OCI-LY1 (cell line): ENCODE measurements around the gene CLEC1A.
A peak's percentile ranks its signal among the peaks of the same experiment; 100 is the strongest.

Source experiments
- H2AFZ ChIP-seq: fragments of 200-600 bp; sonication (generic), shearing (Covaris generic); 2 replicates; pipeline ENCODE4 v1.6.0; 2014; ENCODE audit warnings: antibody characterized with exemption, mild to moderate bottlenecking, low read length
- H3F3A ChIP-seq: fragments of 200-600 bp; sonication (generic), shearing (Covaris generic); 2 replicates; pipeline ENCODE4 v1.6.0; 2014; ENCODE audit warnings: mild to moderate bottlenecking, antibody characterized with exemption, low read length, moderate library complexity; ENCODE audit not compliant: insufficient read depth
- H3K27ac ChIP-seq: fragments of 200-600 bp; sonication (generic); 2 replicates; pipeline ENCODE4 v1.5.1; 2014; ENCODE audit warnings: low read length, mixed run types, mild to moderate bottlenecking, low read depth; ENCODE audit not compliant: poor library complexity, severe bottlenecking
- H3K27me3 ChIP-seq: fragments of 200-600 bp; sonication (generic); 2 replicates; pipeline ENCODE4 v1.6.0; 2014; ENCODE audit warnings: antibody characterized with exemption, mild to moderate bottlenecking, low read length, moderate library complexity; ENCODE audit not compliant: insufficient read depth
- H3K36me3 ChIP-seq: fragments of 200-600 bp; sonication (generic); 2 replicates; pipeline ENCODE4 v1.6.1; 2014; ENCODE audit warnings: mild to moderate bottlenecking, antibody characterized with exemption, low read length, moderate library complexity, mixed read lengths; ENCODE audit not compliant: insufficient read depth
- H3K4me1 ChIP-seq: fragments of 200-600 bp; sonication (generic); 2 replicates; pipeline ENCODE4 v1.5.1; 2014; ENCODE audit warnings: mild to moderate bottlenecking, low read length, moderate library complexity; ENCODE audit not compliant: insufficient read depth, severe bottlenecking
- H3K4me2 ChIP-seq: fragments of 200-600 bp; sonication (generic), shearing (Covaris generic); 2 replicates; pipeline ENCODE4 v1.6.1; 2014; ENCODE audit warnings: low read length
- H3K4me3 ChIP-seq: fragments of 200-600 bp; sonication (generic); 2 replicates; pipeline ENCODE4 v1.5.1; 2014; ENCODE audit warnings: low read length, low read depth, mild to moderate bottlenecking, mixed read lengths; ENCODE audit not compliant: poor library complexity, severe bottlenecking
- H3K79me2 ChIP-seq: fragments of 200-600 bp; shearing (Covaris generic); 2 replicates; pipeline ENCODE4 v1.6.1; 2016; ENCODE audit warnings: mixed run types, low read length, mixed read lengths; ENCODE audit not compliant: insufficient read depth
- H3K9ac ChIP-seq: fragments of 200-600 bp; sonication (generic), shearing (Covaris generic); 2 replicates; pipeline ENCODE4 v1.6.1; 2014; ENCODE audit warnings: mild to moderate bottlenecking, low read length, mixed read lengths
- H3K9me2 ChIP-seq: fragments of 200-600 bp; sonication (generic), shearing (Covaris generic); 2 replicates; pipeline ENCODE4 v1.6.1; 2014; ENCODE audit warnings: low read depth, mild to moderate bottlenecking, low read length, mixed read lengths
- H3K9me3 ChIP-seq: fragments of 200-600 bp; shearing (Covaris generic); 2 replicates; pipeline ENCODE4 v1.6.1; 2014; ENCODE audit warnings: low read length, mixed read lengths
- H4K20me1 ChIP-seq: fragments of 200-600 bp; sonication (generic), shearing (Covaris generic); 2 replicates; pipeline ENCODE4 v1.6.0; 2016; ENCODE audit warnings: mild to moderate bottlenecking, low read length; ENCODE audit not compliant: insufficient read depth
- CTCF ChIP-seq: fragments of 200-600 bp; sonication (generic), shearing (Covaris generic); IDR thresholded peaks from 2 replicates; pipeline ENCODE4 v1.5.1; 2017; ENCODE audit warnings: mild to moderate bottlenecking, antibody characterized with exemption, low read length, moderate library complexity, mixed read lengths
- EZH2 ChIP-seq: fragments of 200-600 bp; sonication (generic), shearing (Covaris generic); IDR thresholded peaks from 2 replicates; pipeline ENCODE4 v1.8.0; 2017; ENCODE audit warnings: borderline replicate concordance, mixed run types, mild to moderate bottlenecking, antibody characterized with exemption, low read length, moderate library complexity, mixed read lengths

The CLEC1A gene

GRCh38 chr12:10140001-10140400, 41.2 kb upstream of the CLEC1A start:
- Histone ChIP-seq H3K9ac (no peak overlapping the region), H3K9me3 (no peaks in the 10 kb centered on the region)

GRCh38 chr12:10136637-10137205, 37.9 kb upstream of the CLEC1A start:
- Histone ChIP-seq H3K9me2 (no peaks in the 10 kb centered on the region), H3K36me3 (no peaks in the 10 kb centered on the region), H3K27me3 (no peaks in the 10 kb centered on the region), H3K4me3 (no peak overlapping the region), H4K20me1 (no peaks in the 10 kb centered on the region), H3K4me2 (no peak overlapping the region), H2AFZ (no peak overlapping the region), H3K4me1 (no peaks in the 10 kb centered on the region), H3K9ac (no peak overlapping the region), H3K79me2 (no peaks in the 10 kb centered on the region), H3K9me3 (no peaks in the 10 kb centered on the region), H3K27ac (no peak overlapping the region), H3F3A (no peaks in the 10 kb centered on the region)
- TF ChIP-seq CTCF (no peak), EZH2 (no peak)

More at GRCh38 chr12:10140001-10140400, 41.2 kb upstream of the CLEC1A start:
- no peak overlapping the region for H3K27ac ChIP-seq
- H3K4me2 ChIP-seq, result no peak overlapping the region
- no peak overlapping the region for H2AFZ ChIP-seq
- no peaks in the 10 kb centered on the region for H3F3A ChIP-seq
- peak; percentile 61 for TF ChIP-seq CTCF
- TF ChIP-seq EZH2, result no peak
- H3K4me3 ChIP-seq, result no peak overlapping the region
- H3K27me3 ChIP-seq, result no peaks in the 10 kb centered on the region
- H3K79me2 ChIP-seq, result no peaks in the 10 kb centered on the region
- H4K20me1 ChIP-seq, result no peaks in the 10 kb centered on the region
- no peaks in the 10 kb centered on the region for H3K36me3 ChIP-seq
- no peaks in the 10 kb centered on the region for H3K4me1 ChIP-seq
- H3K9me2 ChIP-seq, result no peaks in the 10 kb centered on the region

- H3K4me1 ChIP-seq, result peaks cover under 1% of the 10 kb centered on the region
- H3K79me2 ChIP-seq, result no peaks in the 10 kb centered on the region
- H3F3A ChIP-seq, result no peaks in the 10 kb centered on the region
- no peaks in the 10 kb centered on the region for H3K36me3 ChIP-seq
- TF ChIP-seq EZH2 (no peak), CTCF (no peak)
- no peak overlapping the region for H2AFZ ChIP-seq
- H3K9me2 ChIP-seq, result no peaks in the 10 kb centered on the region
- H3K4me3 ChIP-seq, result no peak overlapping the region
- H3K27ac ChIP-seq, result no peak overlapping the region
- no peak overlapping the region for H3K4me2 ChIP-seq
- H3K9ac ChIP-seq, result no peak overlapping the region
- H3K9me3 ChIP-seq, result no peaks in the 10 kb centered on the region
- H3K27me3 ChIP-seq, result no peaks in the 10 kb centered on the region
- H4K20me1 ChIP-seq, result no peaks in the 10 kb centered on the region
These were observed 36.3 kb upstream of the CLEC1A start for GRCh38 chr12:10135126-10135525.
